ENCODE data around the gene KLK10.
A peak's percentile ranks its signal among the peaks of the same experiment; 100 is the strongest.

KLK10 gene

GRCh38 chr19:50967929-50968715, 51.4 kb downstream of the KLK10 start:
- peak; percentile 59 for DNase-seq (ENCODE audit: low spot score)

- no peak for DNase-seq (ENCODE audit: low spot score)
Observed at GRCh38 chr19:50964266-50964665, 55.2 kb downstream of the KLK10 start.

GRCh38 chr19:50963381-50963780, 56.1 kb downstream of the KLK10 start:
- no peak for DNase-seq (ENCODE audit: low spot score)
